ENCODE data around the gene ATXN7L1.

Gene ATXN7L1

GRCh38 chr7:105637755-105638154 is 238.6 kb downstream of the ATXN7L1 start:
- in situ Hi-C loops (cut with HindIII; ENCODE audit: low sequenced_read_pairs) = no loop called here

- in situ Hi-C loops (cut with HindIII; ENCODE audit: low sequenced_read_pairs) = no loop called here
These were observed 239.4 kb downstream of the ATXN7L1 start for GRCh38 chr7:105636982-105637381.

GRCh38 chr7:105635197-105635596 is 241.2 kb downstream of the ATXN7L1 start:
- in situ Hi-C loops (cut with HindIII; ENCODE audit: low sequenced_read_pairs) = no loop called here

GRCh38 chr7:105625986-105626385 is 250.4 kb downstream of the ATXN7L1 start:
- in situ Hi-C loops (cut with HindIII; ENCODE audit: low sequenced_read_pairs) = no loop called here

DNA sequence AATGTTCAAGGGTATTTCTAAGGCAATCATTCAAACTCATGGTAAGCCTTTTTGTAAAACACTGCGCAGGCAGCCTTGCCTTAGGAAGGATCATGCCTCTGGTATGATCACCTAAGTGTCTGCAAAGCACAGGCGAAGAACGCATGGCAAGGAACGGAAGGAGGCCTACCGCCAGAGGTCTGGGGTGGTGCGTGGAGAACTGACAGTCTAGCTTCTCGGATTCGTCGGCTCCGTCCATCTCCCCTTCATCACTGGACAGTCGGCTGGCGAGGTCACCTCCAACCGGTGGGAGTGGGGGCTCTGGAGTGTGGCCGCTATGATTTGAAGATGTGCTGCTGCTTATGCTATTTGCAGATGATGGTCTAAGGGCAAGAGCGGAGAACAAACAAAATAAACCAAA is 252.5 kb downstream of the ATXN7L1 start:
- in situ Hi-C loops (cut with HindIII; ENCODE audit: low sequenced_read_pairs) = no loop called here

GRCh38 chr7:105623378-105623777 is 253.0 kb downstream of the ATXN7L1 start:
- in situ Hi-C loops (cut with HindIII; ENCODE audit: low sequenced_read_pairs) = no loop called here

GRCh38 chr7:105622106-105622731 is 254.2 kb downstream of the ATXN7L1 start:
- in situ Hi-C loops (cut with HindIII; ENCODE audit: low sequenced_read_pairs) = no loop called here

DNA sequence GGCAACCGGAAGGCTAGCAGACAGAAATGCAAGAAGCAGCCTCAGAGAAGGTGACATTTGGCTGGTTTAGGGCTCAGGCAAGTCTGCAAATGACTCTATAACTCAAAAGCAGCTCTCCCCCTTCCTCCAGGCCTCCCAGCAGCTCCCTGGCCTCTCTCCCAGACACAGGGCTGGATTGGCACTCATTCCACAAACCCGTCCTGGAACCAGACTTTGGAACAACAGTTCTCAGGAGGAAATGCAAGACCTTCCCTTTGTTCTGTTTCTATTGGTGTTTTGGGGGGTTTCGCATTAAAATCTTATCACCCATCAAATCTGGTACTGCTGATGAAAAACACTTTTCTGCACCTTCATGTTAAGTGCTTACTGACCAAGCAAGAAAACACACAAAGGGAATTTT is 254.8 kb downstream of the ATXN7L1 start:
- in situ Hi-C loops (cut with HindIII; ENCODE audit: low sequenced_read_pairs) = no loop called here

GRCh38 chr7:105621176-105621575 is 255.2 kb downstream of the ATXN7L1 start:
- in situ Hi-C loops (cut with HindIII; ENCODE audit: low sequenced_read_pairs) = no loop called here

- in situ Hi-C loops (cut with HindIII; ENCODE audit: low sequenced_read_pairs) = no loop called here
These were observed 256.8 kb downstream of the ATXN7L1 start for GRCh38 chr7:105619590-105619989.

DNA sequence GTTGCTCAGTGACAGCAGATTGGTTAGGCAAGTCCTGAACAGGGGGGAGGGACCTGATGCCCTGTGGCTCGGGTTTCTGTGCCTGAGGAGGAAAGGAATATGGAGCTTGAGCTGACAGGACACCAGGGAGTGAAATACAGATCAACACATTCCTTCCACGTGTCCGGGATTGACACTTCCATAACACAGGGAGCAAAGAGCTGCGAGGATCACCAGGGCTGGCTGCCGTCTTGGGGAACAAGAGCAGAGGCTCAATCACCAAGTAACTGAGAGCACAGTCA is 258.4 kb downstream of the ATXN7L1 start:
- in situ Hi-C loops (cut with HindIII; ENCODE audit: low sequenced_read_pairs) = no loop called here

- in situ Hi-C loops (cut with HindIII; ENCODE audit: low sequenced_read_pairs) = no loop called here
These were observed 259.0 kb downstream of the ATXN7L1 start for GRCh38 chr7:105617280-105618015.

DNA sequence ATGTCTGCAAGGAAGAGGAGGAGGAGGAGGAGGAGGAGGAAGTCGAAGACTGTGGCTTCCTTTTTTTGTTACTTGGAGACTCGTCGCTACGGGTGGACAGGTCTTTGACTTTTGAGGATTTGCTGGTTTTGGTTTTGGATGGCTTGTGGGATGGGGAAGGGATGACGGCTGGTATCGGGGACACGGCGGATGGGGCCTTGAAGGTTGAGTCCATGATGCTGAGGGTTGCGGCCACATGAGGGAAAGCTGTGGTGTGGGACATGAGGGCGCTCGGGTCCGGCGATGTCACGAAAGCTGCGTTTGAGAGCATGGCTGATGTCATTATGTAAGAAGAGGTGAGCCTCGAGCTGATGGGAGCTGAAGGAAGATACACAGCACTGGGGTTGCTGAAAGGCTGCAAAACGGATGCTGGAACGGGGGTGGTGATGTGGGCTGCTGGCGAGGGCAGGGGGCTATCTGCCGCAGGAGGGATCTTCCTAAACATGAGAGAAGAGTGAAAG is 262.0 kb downstream of the ATXN7L1 start:
- in situ Hi-C loops (cut with HindIII; ENCODE audit: low sequenced_read_pairs) = no loop called here

- in situ Hi-C loops (cut with HindIII; ENCODE audit: low sequenced_read_pairs) = no loop called here
These were observed 262.6 kb downstream of the ATXN7L1 start for GRCh38 chr7:105613611-105614330.

- in situ Hi-C loops (cut with HindIII; ENCODE audit: low sequenced_read_pairs) = no loop called here
These were observed 263.6 kb downstream of the ATXN7L1 start for GRCh38 chr7:105612806-105613205.

DNA sequence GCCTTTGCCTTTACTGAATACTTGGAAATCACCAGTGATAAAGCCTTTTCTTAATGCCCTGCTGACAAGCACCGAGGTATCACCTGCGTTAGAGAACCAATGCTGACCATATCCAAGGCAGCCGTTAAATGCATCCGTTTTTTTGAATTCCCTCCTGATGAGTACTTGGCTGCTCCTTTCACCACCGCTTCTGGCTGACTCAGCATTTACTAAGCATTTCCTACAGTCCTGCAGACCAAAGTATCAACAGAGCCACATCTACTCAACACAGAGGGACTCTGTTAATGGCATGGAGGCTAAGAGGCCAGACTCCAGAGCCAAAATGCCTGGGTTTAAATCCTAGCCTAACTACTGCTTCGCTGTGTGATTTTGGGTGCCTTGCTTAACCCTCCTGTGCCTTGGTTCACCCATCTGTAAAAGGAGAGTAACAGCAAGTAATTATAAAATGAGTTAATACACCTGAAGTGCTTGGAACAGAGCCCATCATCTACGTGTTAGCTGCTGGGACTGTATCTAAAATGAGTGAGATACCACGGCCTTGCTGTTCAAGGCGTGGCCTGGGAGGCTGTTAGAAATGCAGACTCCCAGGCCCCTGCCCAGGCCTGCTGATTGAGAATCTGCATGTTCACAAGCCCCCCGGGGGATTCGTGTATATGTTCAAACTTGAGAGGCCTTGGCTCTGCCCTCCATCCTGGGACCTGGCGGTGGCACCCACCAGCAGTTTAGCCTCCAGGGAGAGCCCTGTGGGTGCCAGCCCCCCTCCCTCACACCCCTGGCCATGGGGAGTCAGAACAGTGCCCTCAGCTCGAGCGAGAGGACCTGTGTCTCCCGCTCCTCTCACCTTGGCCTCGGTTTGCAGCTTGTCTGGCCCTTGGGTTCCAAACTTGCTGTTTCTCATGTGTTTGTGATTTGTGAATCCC is 264.3 kb downstream of the ATXN7L1 start:
- in situ Hi-C loops (cut with HindIII; ENCODE audit: low sequenced_read_pairs) = no loop called here

DNA sequence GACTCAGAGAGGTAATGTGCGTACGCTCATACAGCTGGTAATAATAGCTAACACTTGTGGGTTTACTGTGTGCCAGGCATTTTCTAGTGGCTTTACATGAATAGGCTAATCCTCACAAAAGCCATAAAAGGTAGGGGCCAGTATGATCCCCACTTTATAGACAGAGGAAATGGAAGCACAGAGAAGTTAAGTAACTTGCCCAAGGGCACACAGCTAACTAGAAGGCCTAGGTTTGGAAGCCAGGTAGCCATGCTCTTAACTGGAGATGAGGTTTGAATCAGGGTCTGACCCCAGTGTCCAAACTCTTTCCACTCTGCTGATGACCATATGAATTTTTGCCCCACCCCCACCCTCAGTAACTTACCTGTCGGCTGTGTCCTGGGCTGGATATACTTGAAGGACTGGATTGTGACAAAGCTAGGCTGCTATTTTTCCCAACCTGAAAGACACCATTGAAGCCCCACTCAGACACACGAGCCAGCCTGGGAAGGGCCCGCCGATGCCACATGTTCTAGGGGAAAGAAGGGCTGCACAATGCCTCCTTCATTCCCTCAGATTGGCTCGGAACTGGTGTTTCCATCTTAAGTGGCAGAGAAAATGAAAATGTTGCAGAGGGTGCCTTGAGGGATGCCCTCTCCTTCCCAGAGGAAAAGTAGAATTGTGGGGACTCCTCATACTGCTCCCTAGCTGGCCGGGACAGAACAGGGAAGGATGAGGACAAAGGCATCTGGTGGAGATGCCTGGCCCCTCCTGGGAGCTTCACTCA is 266.1 kb downstream of the ATXN7L1 start:
- in situ Hi-C loops (cut with HindIII; ENCODE audit: low sequenced_read_pairs) = no loop called here

GRCh38 chr7:105602325-105603305 is 273.8 kb downstream of the ATXN7L1 start:
- in situ Hi-C loops (cut with HindIII; ENCODE audit: low sequenced_read_pairs) = no loop called here
